ENCODE data around the gene NR1H4.

NR1H4 gene

GRCh38 chr12:100468126-100468525 lies 5.5 kb upstream of the NR1H4 start:
- Histone ChIP-seq H3K36me3 (ENCODE audit: control insufficient read depth, insufficient read depth, low read length) (no peaks in the 10 kb centered on the region), H3K4me1 (ENCODE audit: control insufficient read depth, insufficient read depth, low read length, poor library complexity, severe bottlenecking) (no peaks in the 10 kb centered on the region), H3K4me3 (ENCODE audit: extremely low read depth, insufficient read depth, low read length, poor library complexity, severe bottlenecking) (no peak overlapping the region), H3K27ac (ENCODE audit: low read depth, low read length, severe bottlenecking) (no peak overlapping the region), H3K9me3 (ENCODE audit: control insufficient read depth, low read length) (no peaks in the 10 kb centered on the region)

DNA sequence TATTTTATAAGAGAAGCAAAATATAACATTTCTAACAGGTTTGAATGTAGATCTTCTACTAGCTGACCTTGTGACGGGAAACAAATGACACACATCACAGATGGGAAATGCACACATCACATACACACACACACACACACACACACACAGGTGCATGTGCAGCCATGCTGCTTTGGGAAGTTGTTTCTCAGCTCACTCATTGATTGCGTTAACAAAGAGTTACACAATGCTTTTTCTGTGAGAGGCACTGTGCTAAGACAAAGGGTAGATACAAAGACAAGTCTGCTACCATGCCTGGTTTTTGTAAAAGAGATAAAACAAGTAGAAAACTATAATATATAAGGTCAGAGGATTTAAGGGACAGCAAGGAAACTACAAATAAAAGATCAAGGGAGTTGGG lies 1.3 kb upstream of the NR1H4 start:
- H3K36me3 ChIP-seq (ENCODE audit: control insufficient read depth, insufficient read depth, low read length): no peaks in the 10 kb centered on the region
- 90% methylated on average over 2 of the region's 2 CpGs; no CpG with 5 or more reads in 1 of the 2 experiments for WGBS, 2 experiments (ENCODE audit: insufficient coverage in 2 of 2)
- no peaks in the 10 kb centered on the region for H3K9me3 ChIP-seq (ENCODE audit: control insufficient read depth, low read length)
- H3K4me1 ChIP-seq (ENCODE audit: control insufficient read depth, insufficient read depth, low read length, poor library complexity, severe bottlenecking): no peaks in the 10 kb centered on the region
- H3K27ac ChIP-seq (ENCODE audit: low read depth, low read length, severe bottlenecking): no peak overlapping the region
- no peak overlapping the region for H3K4me3 ChIP-seq (ENCODE audit: extremely low read depth, insufficient read depth, low read length, poor library complexity, severe bottlenecking)

GRCh38 chr12:100473050-100473715 lies 483 bp upstream of the NR1H4 start:
- H3K36me3 ChIP-seq (ENCODE audit: control insufficient read depth, insufficient read depth, low read length): no peaks in the 10 kb centered on the region
- 65 to 73% methylated on average over 2 to 3 of the region's 3 CpGs for WGBS, 2 experiments (ENCODE audit: insufficient coverage in 2 of 2)
- no peaks in the 10 kb centered on the region for H3K9me3 ChIP-seq (ENCODE audit: control insufficient read depth, low read length)

DNA sequence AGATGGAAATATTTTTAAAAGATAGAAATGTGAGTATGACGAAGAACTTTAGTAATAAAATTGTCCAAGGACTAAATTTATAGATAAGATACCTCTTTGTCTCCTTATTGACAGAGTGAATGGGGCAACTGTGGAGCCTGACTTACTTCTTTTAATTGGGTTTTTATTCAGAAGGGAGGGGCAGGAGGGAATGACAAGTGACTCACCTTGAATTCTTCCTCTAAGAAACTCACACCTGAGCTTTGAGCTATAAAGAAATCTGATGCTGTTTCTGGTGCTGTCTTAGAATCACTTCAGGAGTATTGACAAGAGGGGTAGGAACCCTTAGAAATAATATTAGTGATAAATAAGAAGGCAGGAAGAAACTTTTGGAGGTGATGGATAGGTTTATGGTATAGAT lies 951 bp downstream of the NR1H4 start:
- WGBS, 2 experiments (ENCODE audit: insufficient coverage in 2 of 2): 83% methylated on average over 1 of the region's 1 CpG; no CpG with 5 or more reads in 1 of the 2 experiments
- Histone ChIP-seq H3K27ac (ENCODE audit: low read depth, low read length, severe bottlenecking) (no peak overlapping the region), H3K4me1 (ENCODE audit: control insufficient read depth, insufficient read depth, low read length, poor library complexity, severe bottlenecking) (no peaks in the 10 kb centered on the region), H3K9me3 (ENCODE audit: control insufficient read depth, low read length) (no peaks in the 10 kb centered on the region), H3K4me3 (ENCODE audit: extremely low read depth, insufficient read depth, low read length, poor library complexity, severe bottlenecking) (no peak overlapping the region), H3K36me3 (ENCODE audit: control insufficient read depth, insufficient read depth, low read length) (no peaks in the 10 kb centered on the region)

More at GRCh38 chr12:100473050-100473715, 483 bp upstream of the NR1H4 start:
- no peak overlapping the region for H3K27ac ChIP-seq (ENCODE audit: low read depth, low read length, severe bottlenecking)
- H3K4me1 ChIP-seq (ENCODE audit: control insufficient read depth, insufficient read depth, low read length, poor library complexity, severe bottlenecking): no peaks in the 10 kb centered on the region
- H3K4me3 ChIP-seq (ENCODE audit: extremely low read depth, insufficient read depth, low read length, poor library complexity, severe bottlenecking): no peak overlapping the region

- H3K27ac ChIP-seq (ENCODE audit: low read depth, low read length, severe bottlenecking): no peak overlapping the region
- no peaks in the 10 kb centered on the region for H3K4me1 ChIP-seq (ENCODE audit: control insufficient read depth, insufficient read depth, low read length, poor library complexity, severe bottlenecking)
- H3K36me3 ChIP-seq (ENCODE audit: control insufficient read depth, insufficient read depth, low read length): no peaks in the 10 kb centered on the region
- WGBS, 2 experiments (ENCODE audit: insufficient coverage in 2 of 2): 87 to 90% methylated on average over 14 of the region's 14 CpGs
- no peak overlapping the region for H3K4me3 ChIP-seq (ENCODE audit: extremely low read depth, insufficient read depth, low read length, poor library complexity, severe bottlenecking)
- no peaks in the 10 kb centered on the region for H3K9me3 ChIP-seq (ENCODE audit: control insufficient read depth, low read length)
These were observed 2.5 kb downstream of the NR1H4 start for GRCh38 chr12:100476013-100476751.

DNA sequence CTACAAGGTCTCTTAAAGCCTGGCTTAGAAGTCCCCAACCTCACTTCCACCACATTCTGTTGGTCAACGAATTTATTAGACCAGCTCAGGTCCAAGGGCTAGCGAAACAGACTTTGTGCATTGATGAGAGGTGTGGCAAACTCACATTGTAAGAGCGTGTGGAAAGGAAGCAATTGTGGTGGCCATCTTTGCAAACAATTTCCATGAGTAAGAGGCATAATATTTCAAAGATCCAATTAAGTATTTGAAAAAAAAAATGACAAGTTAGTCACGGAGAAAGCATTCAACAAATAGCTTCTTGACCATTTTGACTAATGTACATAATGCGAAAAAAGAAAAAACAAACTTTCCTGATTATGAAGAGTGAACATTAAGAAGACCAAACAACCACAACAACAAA lies 7.4 kb downstream of the NR1H4 start:
- no peaks in the 10 kb centered on the region for H3K4me1 ChIP-seq (ENCODE audit: control insufficient read depth, insufficient read depth, low read length, poor library complexity, severe bottlenecking)
- H3K36me3 ChIP-seq (ENCODE audit: control insufficient read depth, insufficient read depth, low read length): no peaks in the 10 kb centered on the region
- WGBS, 2 experiments (ENCODE audit: insufficient coverage in 2 of 2): no CpG with 5 or more reads among the region's 5 CpGs
- no peaks in the 10 kb centered on the region for H3K9me3 ChIP-seq (ENCODE audit: control insufficient read depth, low read length)
- no peak overlapping the region for H3K4me3 ChIP-seq (ENCODE audit: extremely low read depth, insufficient read depth, low read length, poor library complexity, severe bottlenecking)
- H3K27ac ChIP-seq (ENCODE audit: low read depth, low read length, severe bottlenecking): no peak overlapping the region

DNA sequence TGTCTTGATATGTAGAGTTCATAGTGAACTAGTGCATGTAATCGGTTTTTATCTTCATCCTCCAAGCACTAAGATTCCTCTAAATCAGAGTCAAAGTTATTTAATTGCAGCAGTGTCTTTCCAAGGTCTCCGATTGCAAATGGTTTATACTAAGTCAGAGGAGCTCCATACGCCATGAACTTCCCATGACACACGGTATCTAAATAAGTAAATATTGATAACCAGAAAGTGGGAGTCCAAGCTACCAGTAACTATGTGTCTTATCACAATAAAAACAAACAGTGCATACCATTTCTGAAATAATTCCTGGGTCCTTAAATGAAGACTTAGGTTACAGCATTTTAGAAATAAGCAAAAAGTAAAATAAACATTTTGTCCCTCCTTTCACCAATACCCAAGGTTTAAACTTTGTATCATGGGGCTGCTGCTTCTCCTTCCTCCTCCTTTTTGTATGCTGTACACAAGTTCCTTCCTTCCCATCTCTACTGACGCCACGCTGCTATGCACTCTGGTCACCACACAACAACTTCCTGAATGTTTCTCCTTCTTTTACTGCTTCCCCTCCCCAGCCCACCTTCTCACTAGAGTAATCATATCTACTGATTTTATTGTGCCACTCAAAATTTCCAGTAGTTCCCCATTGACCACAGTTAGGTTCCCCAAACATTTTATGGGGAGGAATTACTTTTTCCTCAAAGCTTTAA lies 10.7 kb downstream of the NR1H4 start:
- Histone ChIP-seq H3K4me3 (ENCODE audit: extremely low read depth, insufficient read depth, low read length, poor library complexity, severe bottlenecking) (no peak overlapping the region), H3K27ac (ENCODE audit: low read depth, low read length, severe bottlenecking) (no peak overlapping the region), H3K4me1 (ENCODE audit: control insufficient read depth, insufficient read depth, low read length, poor library complexity, severe bottlenecking) (no peaks in the 10 kb centered on the region), H3K36me3 (ENCODE audit: control insufficient read depth, insufficient read depth, low read length) (no peaks in the 10 kb centered on the region), H3K9me3 (ENCODE audit: control insufficient read depth, low read length) (no peaks in the 10 kb centered on the region)
- WGBS, 2 experiments (ENCODE audit: insufficient coverage in 2 of 2): 97 to 100% methylated on average over 2 to 4 of the region's 6 CpGs

DNA sequence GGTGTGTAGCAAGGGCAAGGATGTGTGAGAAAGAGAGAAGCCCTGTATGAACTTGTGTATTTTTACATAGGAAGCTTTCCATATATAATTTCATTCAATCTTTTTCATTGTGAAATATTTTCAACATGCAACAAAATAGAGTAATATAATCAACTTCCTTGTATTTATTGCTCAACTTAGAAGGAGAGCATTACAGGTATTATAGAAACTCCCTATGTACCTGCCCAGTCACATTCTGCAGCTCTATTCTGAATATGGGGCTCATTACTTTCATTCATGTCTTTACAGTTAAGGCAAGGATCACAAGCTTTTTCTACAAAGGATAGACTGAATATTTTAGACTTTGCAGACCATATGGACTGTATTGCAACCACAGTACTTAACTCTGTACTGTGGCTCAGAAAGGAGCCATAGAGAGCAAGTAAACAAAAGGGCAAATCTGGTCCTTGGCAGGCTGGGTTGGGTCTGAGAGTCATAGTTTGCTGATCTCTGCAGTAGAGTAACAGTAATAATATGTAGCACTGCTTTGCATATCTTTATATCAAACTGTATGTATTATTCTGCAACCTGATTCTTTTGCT lies 11.3 kb downstream of the NR1H4 start:
- Histone ChIP-seq H3K4me3 (ENCODE audit: extremely low read depth, insufficient read depth, low read length, poor library complexity, severe bottlenecking) (no peak overlapping the region), H3K4me1 (ENCODE audit: control insufficient read depth, insufficient read depth, low read length, poor library complexity, severe bottlenecking) (no peaks in the 10 kb centered on the region), H3K27ac (ENCODE audit: low read depth, low read length, severe bottlenecking) (no peak overlapping the region), H3K9me3 (ENCODE audit: control insufficient read depth, low read length) (no peaks in the 10 kb centered on the region), H3K36me3 (ENCODE audit: control insufficient read depth, insufficient read depth, low read length) (no peaks in the 10 kb centered on the region)

DNA sequence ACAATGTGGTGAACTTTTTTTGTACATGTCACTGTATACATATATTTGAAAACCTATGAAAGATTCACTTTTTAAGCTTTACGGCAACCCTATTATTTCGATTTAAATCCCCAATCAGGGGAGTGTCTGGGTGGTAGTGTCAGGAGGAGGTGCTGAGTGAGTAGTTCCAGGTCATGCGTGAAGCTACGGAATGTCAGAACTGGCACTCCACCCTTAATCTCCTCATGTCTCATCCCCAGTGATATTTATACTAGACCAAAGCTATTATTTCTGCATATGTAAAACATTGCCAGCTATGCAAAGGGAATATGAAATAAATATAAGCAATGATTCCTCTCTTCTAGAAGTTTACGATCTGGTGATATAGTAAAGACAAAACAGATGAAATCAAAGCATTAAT lies 12.3 kb downstream of the NR1H4 start:
- H3K9me3 ChIP-seq (ENCODE audit: control insufficient read depth, low read length): no peaks in the 10 kb centered on the region
- H3K4me1 ChIP-seq (ENCODE audit: control insufficient read depth, insufficient read depth, low read length, poor library complexity, severe bottlenecking): no peaks in the 10 kb centered on the region
- no peak overlapping the region for H3K27ac ChIP-seq (ENCODE audit: low read depth, low read length, severe bottlenecking)
- H3K36me3 ChIP-seq (ENCODE audit: control insufficient read depth, insufficient read depth, low read length): no peaks in the 10 kb centered on the region
- no peak overlapping the region for H3K4me3 ChIP-seq (ENCODE audit: extremely low read depth, insufficient read depth, low read length, poor library complexity, severe bottlenecking)
- WGBS, 2 experiments (ENCODE audit: insufficient coverage in 2 of 2): no CpG with 5 or more reads among the region's 5 CpGs

DNA sequence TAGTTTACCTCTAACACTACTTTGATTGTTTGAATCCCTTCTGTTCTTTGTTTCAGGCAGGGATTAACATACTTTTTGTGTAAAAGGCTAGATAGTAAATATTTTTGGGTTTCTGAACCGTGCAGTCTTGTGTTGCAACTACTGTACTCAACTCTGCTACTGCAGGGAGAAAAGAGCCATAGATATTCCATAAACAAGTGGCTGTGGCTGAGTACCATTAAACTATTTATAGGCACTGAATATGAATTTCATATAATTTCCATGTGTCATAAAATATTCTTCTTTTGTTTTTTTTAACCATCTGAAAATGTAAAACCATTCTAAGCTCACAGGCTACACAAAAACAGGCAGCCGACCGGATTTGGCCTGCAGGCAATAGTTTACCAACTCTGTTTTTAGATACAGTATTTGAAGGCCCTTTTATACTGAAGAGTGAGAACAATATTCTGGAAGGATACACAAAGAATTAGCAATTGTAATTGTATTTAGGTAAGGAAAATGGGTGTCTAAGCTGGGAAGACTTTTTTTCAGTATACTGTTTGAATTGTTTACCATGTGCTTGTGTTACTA lies 15.7 kb downstream of the NR1H4 start:
- H3K4me3 ChIP-seq (ENCODE audit: extremely low read depth, insufficient read depth, low read length, poor library complexity, severe bottlenecking): no peak overlapping the region
- no peaks in the 10 kb centered on the region for H3K36me3 ChIP-seq (ENCODE audit: control insufficient read depth, insufficient read depth, low read length)
- H3K9me3 ChIP-seq (ENCODE audit: control insufficient read depth, low read length): no peaks in the 10 kb centered on the region
- 100% methylated on average over 2 of the region's 3 CpGs; no CpG with 5 or more reads in 1 of the 2 experiments for WGBS, 2 experiments (ENCODE audit: insufficient coverage in 2 of 2)
- H3K4me1 ChIP-seq (ENCODE audit: control insufficient read depth, insufficient read depth, low read length, poor library complexity, severe bottlenecking): no peaks in the 10 kb centered on the region
- no peak overlapping the region for H3K27ac ChIP-seq (ENCODE audit: low read depth, low read length, severe bottlenecking)
